HEK293 (cell line): ENCODE measurements around the gene GON7.
A peak's percentile ranks its signal among the peaks of the same experiment; 100 is the strongest.

Source experiments
- CTCF ChIA-PET: fragments of 350-600 bp; formaldehyde crosslinking; extraction: SDS; loops from one replicate; lab custom pipeline; 2021; ENCODE audit warnings: antibody characterized with exemption; lab: Yijun Ruan, JAX
- POLR2A ChIA-PET: fragments of 300-600 bp; formaldehyde crosslinking; extraction: SDS; loops from one replicate; lab custom pipeline; 2020; ENCODE audit warnings: antibody characterized with exemption, inconsistent platforms; lab: Yijun Ruan, JAX
- H3K27ac ChIP-seq: fragments of 200-500 bp; sonication (Bioruptor generic); 2 replicates; pipeline ENCODE4 v1.5.1; 2014; ENCODE audit warnings: low read depth, low read length, control low read depth, inconsistent platforms; ENCODE audit errors: extremely low read depth
- H3K36me3 ChIP-seq, 2 experiments: fragments of 200-500 bp in 1 of 2; sonication (Bioruptor generic) in 1 of 2; 1 replicate in 1 of 2; 2 replicates in 1 of 2; pipeline ENCODE4 v1.5.1; 2014 to 2017; ENCODE audit warnings: inconsistent platforms in 2 of 2, low read length in 2 of 2; ENCODE audit not compliant: control insufficient read depth in 2 of 2, insufficient read depth in 1 of 2
- H3K4me1 ChIP-seq: fragments of 200-500 bp; sonication (Bioruptor generic); 2 replicates; pipeline ENCODE4 v1.5.1; 2014; ENCODE audit warnings: mild to moderate bottlenecking, low read length, inconsistent platforms; ENCODE audit not compliant: control insufficient read depth, insufficient read depth
- H3K4me3 ChIP-seq: 2 replicates; pipeline ENCODE4 v1.5.1; 2011; ENCODE audit warnings: low read depth, mild to moderate bottlenecking, control low read depth, low read length, moderate library complexity
- H3K9me3 ChIP-seq: fragments of 200-500 bp; sonication (Bioruptor generic); 2 replicates; pipeline ENCODE4 v1.5.1; 2014; ENCODE audit warnings: low read depth, low read length, inconsistent platforms; ENCODE audit not compliant: control insufficient read depth, insufficient read depth
- AEBP2 ChIP-seq: fragments of 450-650 bp; formaldehyde crosslinking; IDR thresholded peaks from 2 replicates; pipeline ENCODE4 v1.5.1; 2016; ENCODE audit warnings: missing biosample characterization, missing genetic modification characterization, borderline replicate concordance
- GLIS2 ChIP-seq: fragments of 450-650 bp; formaldehyde crosslinking; IDR thresholded peaks from 2 replicates; pipeline ENCODE4 v1.5.1; 2016; ENCODE audit warnings: missing biosample characterization, missing genetic modification characterization
- KLF17 ChIP-seq: fragments of 450-650 bp; formaldehyde crosslinking; IDR thresholded peaks from 2 replicates; pipeline ENCODE4 v1.5.1; 2016; ENCODE audit warnings: missing biosample characterization, missing genetic modification characterization
- MEIS1 ChIP-seq: sonication (generic); formaldehyde crosslinking; IDR thresholded peaks from 2 replicates; pipeline ENCODE4 v1.8.1; 2022; ENCODE audit warnings: missing genetic modification reagents, mild to moderate bottlenecking, borderline replicate concordance
- RBAK ChIP-seq: fragments of 450-650 bp; formaldehyde crosslinking; IDR thresholded peaks from 2 replicates; pipeline ENCODE4 v1.5.1; 2016; ENCODE audit warnings: missing biosample characterization, missing genetic modification characterization
- SALL2 ChIP-seq: fragments of 450-650 bp; formaldehyde crosslinking; IDR thresholded peaks from 2 replicates; pipeline ENCODE4 v1.5.0; 2017; ENCODE audit warnings: missing biosample characterization, mild to moderate bottlenecking, missing genetic modification characterization, borderline replicate concordance
- ZBTB1 ChIP-seq: fragments of 450-650 bp; formaldehyde crosslinking; IDR thresholded peaks from 2 replicates; pipeline ENCODE4 v1.5.1; 2016; ENCODE audit warnings: missing biosample characterization, missing genetic modification characterization
- ZBTB17 ChIP-seq: fragments of 450-650 bp; formaldehyde crosslinking; IDR thresholded peaks from 2 replicates; pipeline ENCODE4 v1.5.1; 2016; ENCODE audit warnings: missing biosample characterization, missing genetic modification characterization
- ZBTB21 ChIP-seq: fragments of 450-650 bp; formaldehyde crosslinking; IDR thresholded peaks from 2 replicates; pipeline ENCODE4 v1.5.1; 2017; ENCODE audit warnings: missing biosample characterization, missing genetic modification characterization
- ZFHX2 ChIP-seq: fragments of 450-650 bp; formaldehyde crosslinking; conservative IDR thresholded peaks from 2 replicates; pipeline ENCODE4 v1.5.1; 2016; ENCODE audit warnings: missing biosample characterization, missing genetic modification characterization
- ZFP37 ChIP-seq: fragments of 450-650 bp; formaldehyde crosslinking; IDR thresholded peaks from 2 replicates; pipeline ENCODE4 v1.5.1; 2016; ENCODE audit warnings: missing biosample characterization, missing genetic modification characterization
- ZNF311 ChIP-seq: fragments of 450-650 bp; formaldehyde crosslinking; IDR thresholded peaks from 2 replicates; pipeline ENCODE4 v1.5.1; 2017; ENCODE audit warnings: missing biosample characterization, missing genetic modification characterization, borderline replicate concordance
- ZNF324 ChIP-seq: fragments of 450-650 bp; formaldehyde crosslinking; IDR thresholded peaks from 2 replicates; pipeline ENCODE4 v1.5.1; 2016; ENCODE audit warnings: missing biosample characterization, missing genetic modification characterization
- ZNF350 ChIP-seq: fragments of 450-650 bp; formaldehyde crosslinking; IDR thresholded peaks from 2 replicates; pipeline ENCODE4 v1.5.0; 2017; ENCODE audit warnings: missing biosample characterization, mild to moderate bottlenecking, missing genetic modification characterization
- ZNF366 ChIP-seq: fragments of 450-650 bp; formaldehyde crosslinking; conservative IDR thresholded peaks from 2 replicates; pipeline ENCODE4 v1.5.1; 2016; ENCODE audit warnings: missing biosample characterization, missing genetic modification characterization
- ZNF37A ChIP-seq: fragments of 450-650 bp; IDR thresholded peaks from 2 replicates; pipeline ENCODE4 v1.5.1; 2018; ENCODE audit warnings: missing biosample characterization, missing genetic modification characterization
- ZNF530 ChIP-seq: fragments of 450-650 bp; formaldehyde crosslinking; IDR thresholded peaks from 2 replicates; pipeline ENCODE4 v1.5.1; 2016; ENCODE audit warnings: low read depth, missing biosample characterization, missing genetic modification characterization
- ZNF621 ChIP-seq: fragments of 450-650 bp; formaldehyde crosslinking; IDR thresholded peaks from 2 replicates; pipeline ENCODE4 v1.5.1; 2017; ENCODE audit warnings: missing biosample characterization, missing genetic modification characterization
- ZNF654 ChIP-seq: fragments of 450-650 bp; formaldehyde crosslinking; IDR thresholded peaks from 2 replicates; pipeline ENCODE4 v1.5.1; 2016; ENCODE audit warnings: low read depth, missing biosample characterization, missing genetic modification characterization
- ZNF785 ChIP-seq: fragments of 450-650 bp; formaldehyde crosslinking; IDR thresholded peaks from 2 replicates; pipeline ENCODE4 v1.5.1; 2016; ENCODE audit warnings: missing biosample characterization, missing genetic modification characterization
- ZNF791 ChIP-seq: fragments of 450-650 bp; formaldehyde crosslinking; IDR thresholded peaks from 2 replicates; pipeline ENCODE4 v1.5.1; 2016; ENCODE audit warnings: missing biosample characterization, missing genetic modification characterization
- ZNF830 ChIP-seq: fragments of 450-650 bp; IDR thresholded peaks from 2 replicates; pipeline ENCODE4 v1.5.0; 2018; ENCODE audit warnings: missing biosample characterization, missing genetic modification characterization, low read depth, mild to moderate bottlenecking, moderate library complexity
- TF ChIP-seq, protein P1 (sequence below): fragments of 450-650 bp; formaldehyde crosslinking; IDR thresholded peaks from 2 replicates; pipeline ENCODE4 v1.5.1; 2016; ENCODE audit warnings: missing biosample characterization, missing genetic modification characterization
- TF ChIP-seq, protein P2 (sequence below): fragments of 450-650 bp; formaldehyde crosslinking; IDR thresholded peaks from 2 replicates; pipeline ENCODE4 v1.5.1; 2016; ENCODE audit warnings: missing biosample characterization, missing genetic modification characterization
- TF ChIP-seq, protein P3 (sequence below): fragments of 450-650 bp; formaldehyde crosslinking; conservative IDR thresholded peaks from 2 replicates; pipeline ENCODE4 v1.5.1; 2016; ENCODE audit warnings: low read depth, missing biosample characterization, missing genetic modification characterization

GON7 gene

DNA sequence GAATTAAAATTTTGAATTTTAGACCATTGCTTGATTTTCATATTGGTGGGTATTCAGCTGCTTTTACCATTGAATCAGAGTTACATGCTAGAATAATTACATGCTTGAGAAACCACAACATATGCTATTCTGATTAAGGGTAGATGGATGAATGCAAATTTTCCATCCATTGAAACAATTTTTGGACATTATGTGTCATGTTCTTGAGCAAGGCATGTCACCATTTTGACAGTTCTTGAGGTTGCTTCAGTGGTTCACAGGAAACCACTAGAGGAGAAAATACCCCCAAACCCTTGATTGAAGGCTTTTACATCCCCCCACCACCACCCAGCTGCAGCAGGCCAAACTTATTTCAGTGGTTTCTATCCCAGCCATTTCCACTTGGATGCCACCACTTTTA, 13.6 kb upstream of the GON7 start (continued):
- TF ChIP-seq, protein P1, sequence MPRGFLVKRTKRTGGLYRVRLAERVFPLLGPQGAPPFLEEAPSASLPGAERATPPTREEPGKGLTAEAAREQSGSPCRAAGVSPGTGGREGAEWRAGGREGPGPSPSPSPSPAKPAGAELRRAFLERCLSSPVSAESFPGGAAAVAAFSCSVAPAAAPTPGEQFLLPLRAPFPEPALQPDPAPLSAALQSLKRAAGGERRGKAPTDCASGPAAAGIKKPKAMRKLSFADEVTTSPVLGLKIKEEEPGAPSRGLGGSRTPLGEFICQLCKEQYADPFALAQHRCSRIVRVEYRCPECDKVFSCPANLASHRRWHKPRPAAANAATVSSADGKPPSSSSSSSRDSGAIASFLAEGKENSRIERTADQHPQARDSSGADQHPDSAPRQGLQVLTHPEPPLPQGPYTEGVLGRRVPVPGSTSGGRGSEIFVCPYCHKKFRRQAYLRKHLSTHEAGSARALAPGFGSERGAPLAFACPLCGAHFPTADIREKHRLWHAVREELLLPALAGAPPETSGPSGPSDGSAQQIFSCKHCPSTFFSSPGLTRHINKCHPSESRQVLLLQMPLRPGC (tag by site-specific recombination): no peak
- TF ChIP-seq ZNF621 (no peak), SALL2 (tag by site-specific recombination) (no peak), ZBTB1 (tag by site-specific recombination) (no peak), ZFHX2 (no peak), ZNF530 (tag by site-specific recombination) (no peak)
- TF ChIP-seq, protein P2, sequence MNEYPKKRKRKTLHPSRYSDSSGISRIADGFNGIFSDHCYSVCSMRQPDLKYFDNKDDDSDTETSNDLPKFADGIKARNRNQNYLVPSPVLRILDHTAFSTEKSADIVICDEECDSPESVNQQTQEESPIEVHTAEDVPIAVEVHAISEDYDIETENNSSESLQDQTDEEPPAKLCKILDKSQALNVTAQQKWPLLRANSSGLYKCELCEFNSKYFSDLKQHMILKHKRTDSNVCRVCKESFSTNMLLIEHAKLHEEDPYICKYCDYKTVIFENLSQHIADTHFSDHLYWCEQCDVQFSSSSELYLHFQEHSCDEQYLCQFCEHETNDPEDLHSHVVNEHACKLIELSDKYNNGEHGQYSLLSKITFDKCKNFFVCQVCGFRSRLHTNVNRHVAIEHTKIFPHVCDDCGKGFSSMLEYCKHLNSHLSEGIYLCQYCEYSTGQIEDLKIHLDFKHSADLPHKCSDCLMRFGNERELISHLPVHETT (tag by site-specific recombination): no peak
- TF ChIP-seq, all 188 proteins: peak for 0

- TF ChIP-seq ZNF37A (tag by site-specific recombination): no peak
- peak; percentile 68 for TF ChIP-seq ZNF654 (tag by site-specific recombination)
- POLR2A ChIA-PET: interaction anchor here (0.7 kb wide), 1 partner anchor 40 kb away, joined by 3 read pairs; no protein-coding TSS in a partner anchor
- H3K27ac ChIP-seq: no peak overlapping the region
- H3K4me1 ChIP-seq: no peaks in the 10 kb centered on the region
- H3K9me3 ChIP-seq: no peaks in the 10 kb centered on the region
- H3K36me3 ChIP-seq: peaks cover 70 to 80% of the 10 kb centered on the region in 2 experiments
- H3K4me3 ChIP-seq: no peak overlapping the region
- CTCF ChIA-PET: interaction anchor here (0.6 to 1.4 kb wide), 14 partner anchors 11 to 660 kb away, joined by 3 to 12 read pairs (median 3); no protein-coding TSS in a partner anchor
Measured at GRCh38 chr14:93219103-93219726, 12.3 kb upstream of the GON7 start.

- Histone ChIP-seq H3K4me3 (no peak overlapping the region), H3K36me3 (peaks cover 63 to 79% of the 10 kb centered on the region in 2 experiments), H3K9me3 (no peaks in the 10 kb centered on the region), H3K4me1 (no peaks in the 10 kb centered on the region), H3K27ac (no peak overlapping the region)
- TF ChIP-seq ZNF830 (tag by site-specific recombination) (no peak), ZFP37 (tag by site-specific recombination) (no peak), ZBTB17 (tag by site-specific recombination) (no peak), ZNF350 (tag by site-specific recombination) (no peak), MEIS1 (CRISPR knock-in tag) (no peak), ZNF791 (no peak), ZBTB21 (tag by site-specific recombination) (no peak), ZNF785 (tag by site-specific recombination) (no peak), RBAK (tag by site-specific recombination) (no peak), ZNF366 (tag by site-specific recombination) (no peak), ZNF324 (no peak), GLIS2 (tag by site-specific recombination) (no peak), KLF17 (tag by site-specific recombination) (no peak), AEBP2 (tag by site-specific recombination) (no peak), ZNF311 (no peak)
- TF ChIP-seq, protein P3, sequence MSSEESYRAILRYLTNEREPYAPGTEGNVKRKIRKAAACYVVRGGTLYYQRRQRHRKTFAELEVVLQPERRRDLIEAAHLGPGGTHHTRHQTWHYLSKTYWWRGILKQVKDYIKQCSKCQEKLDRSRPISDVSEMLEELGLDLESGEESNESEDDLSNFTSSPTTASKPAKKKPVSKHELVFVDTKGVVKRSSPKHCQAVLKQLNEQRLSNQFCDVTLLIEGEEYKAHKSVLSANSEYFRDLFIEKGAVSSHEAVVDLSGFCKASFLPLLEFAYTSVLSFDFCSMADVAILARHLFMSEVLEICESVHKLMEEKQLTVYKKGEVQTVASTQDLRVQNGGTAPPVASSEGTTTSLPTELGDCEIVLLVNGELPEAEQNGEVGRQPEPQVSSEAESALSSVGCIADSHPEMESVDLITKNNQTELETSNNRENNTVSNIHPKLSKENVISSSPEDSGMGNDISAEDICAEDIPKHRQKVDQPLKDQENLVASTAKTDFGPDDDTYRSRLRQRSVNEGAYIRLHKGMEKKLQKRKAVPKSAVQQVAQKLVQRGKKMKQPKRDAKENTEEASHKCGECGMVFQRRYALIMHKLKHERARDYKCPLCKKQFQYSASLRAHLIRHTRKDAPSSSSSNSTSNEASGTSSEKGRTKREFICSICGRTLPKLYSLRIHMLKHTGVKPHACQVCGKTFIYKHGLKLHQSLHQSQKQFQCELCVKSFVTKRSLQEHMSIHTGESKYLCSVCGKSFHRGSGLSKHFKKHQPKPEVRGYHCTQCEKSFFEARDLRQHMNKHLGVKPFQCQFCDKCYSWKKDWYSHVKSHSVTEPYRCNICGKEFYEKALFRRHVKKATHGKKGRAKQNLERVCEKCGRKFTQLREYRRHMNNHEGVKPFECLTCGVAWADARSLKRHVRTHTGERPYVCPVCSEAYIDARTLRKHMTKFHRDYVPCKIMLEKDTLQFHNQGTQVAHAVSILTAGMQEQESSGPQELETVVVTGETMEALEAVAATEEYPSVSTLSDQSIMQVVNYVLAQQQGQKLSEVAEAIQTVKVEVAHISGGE (tag by site-specific recombination): no peak
- ChIA-PET CTCF (no interaction called here), POLR2A (interaction anchor here (0.5 kb wide), 1 partner anchor 12 kb away, joined by 3 read pairs; no protein-coding TSS in a partner anchor)
Measured at GRCh38 chr14:93214598-93214997, 7.7 kb upstream of the GON7 start.
